Skeletal muscle satellite cell (primary cell): ENCODE results near the gene LGALS3BP.

ENCODE experiments used
- H3K27me3 ChIP-seq: 2 replicates; pipeline ENCODE4 v1.7.0; 2013; ENCODE audit warnings: low read length; ENCODE audit not compliant: control insufficient read depth, insufficient read depth
- H3K36me3 ChIP-seq: 2 replicates; pipeline ENCODE4 v1.7.0; 2013; ENCODE audit warnings: mild to moderate bottlenecking, control low read depth, low read length; ENCODE audit not compliant: insufficient read depth
- H3K4me1 ChIP-seq: 2 replicates; pipeline ENCODE4 v1.7.0; 2013; ENCODE audit warnings: low read length; ENCODE audit not compliant: control insufficient read depth, insufficient read depth
- H3K4me2 ChIP-seq: 2 replicates; pipeline ENCODE4 v1.7.0; 2013; ENCODE audit warnings: mild to moderate bottlenecking, low read length
- H3K4me3 ChIP-seq: 2 replicates; pipeline ENCODE4 v1.7.0; 2013; ENCODE audit warnings: low read length
- H3K9ac ChIP-seq: 2 replicates; pipeline ENCODE4 v1.7.0; 2013; ENCODE audit warnings: mild to moderate bottlenecking, low read depth, low read length, moderate library complexity
- H3K9me3 ChIP-seq: replicated peaks from 2 replicates; pipeline ENCODE4 v1.7.0; 2013; ENCODE audit warnings: mild to moderate bottlenecking, control low read depth, low read length

The LGALS3BP gene

DNA sequence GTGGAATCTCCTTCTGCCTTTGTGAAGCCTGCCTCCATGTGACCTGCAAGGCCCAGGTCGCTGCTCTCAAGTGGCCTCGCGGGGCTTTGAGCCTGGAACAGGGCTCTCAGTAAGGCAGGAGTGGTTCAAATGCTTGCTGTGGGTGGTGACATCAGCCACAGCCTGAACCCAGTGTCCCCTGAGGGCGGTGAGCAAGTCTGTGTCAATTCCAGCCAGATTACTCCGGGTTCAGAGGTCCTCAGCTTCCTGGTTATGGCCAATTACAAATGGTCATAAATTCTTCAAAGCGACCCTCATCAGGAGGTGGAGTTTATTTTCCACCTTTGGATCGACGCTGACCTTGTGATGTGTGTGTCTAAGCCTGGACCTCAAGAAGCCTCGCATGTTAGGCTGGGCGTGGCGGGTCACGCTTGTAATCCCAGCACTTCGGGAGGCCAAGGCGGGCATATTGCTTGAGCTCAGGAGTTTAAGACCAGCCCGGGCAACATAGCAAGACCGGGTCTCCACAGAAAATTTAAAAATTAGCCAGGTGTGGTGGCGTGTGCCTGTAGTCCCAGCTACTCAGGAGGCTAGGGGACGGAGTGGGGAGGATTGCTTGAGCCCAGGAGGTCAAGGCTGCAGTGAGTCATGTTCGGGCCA is 17.3 kb downstream of the LGALS3BP start:
- no peaks in the 10 kb centered on the region for H3K9me3 ChIP-seq

DNA sequence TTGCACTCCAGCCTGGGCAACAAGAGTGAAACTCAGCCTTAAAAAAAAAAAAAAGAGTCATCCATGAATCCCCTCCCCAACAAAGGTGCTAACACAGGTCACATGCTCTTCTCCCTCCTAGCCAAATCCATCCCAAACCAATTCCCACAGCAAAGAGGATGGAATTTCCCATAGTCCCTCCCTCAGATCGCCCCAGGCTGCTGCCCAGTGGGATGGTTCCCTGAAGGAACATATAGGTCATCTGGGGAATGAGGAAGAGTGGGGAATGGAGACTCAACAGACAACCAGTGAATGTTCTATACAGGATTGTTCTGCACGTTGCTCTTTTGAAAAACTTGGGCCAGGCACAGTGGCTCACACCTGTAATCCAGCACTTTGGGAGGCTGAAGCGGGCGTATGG is 18.2 kb downstream of the LGALS3BP start:
- no peaks in the 10 kb centered on the region for H3K9me3 ChIP-seq
- H3K9ac ChIP-seq, result no peak overlapping the region
- no peak overlapping the region for H3K4me2 ChIP-seq
- H3K36me3 ChIP-seq, result no peaks in the 10 kb centered on the region
- H3K4me3 ChIP-seq, result no peak overlapping the region
- H3K27me3 ChIP-seq, result no peaks in the 10 kb centered on the region
- H3K4me1 ChIP-seq, result peaks cover 7% of the 10 kb centered on the region

More for the DNA sequence above, 17.3 kb downstream of the LGALS3BP start:
- Histone ChIP-seq H3K4me2 (no peak overlapping the region), H3K4me1 (peaks cover 7% of the 10 kb centered on the region), H3K36me3 (peaks cover under 1% of the 10 kb centered on the region), H3K27me3 (no peaks in the 10 kb centered on the region), H3K9ac (no peak overlapping the region), H3K4me3 (no peak overlapping the region)

DNA sequence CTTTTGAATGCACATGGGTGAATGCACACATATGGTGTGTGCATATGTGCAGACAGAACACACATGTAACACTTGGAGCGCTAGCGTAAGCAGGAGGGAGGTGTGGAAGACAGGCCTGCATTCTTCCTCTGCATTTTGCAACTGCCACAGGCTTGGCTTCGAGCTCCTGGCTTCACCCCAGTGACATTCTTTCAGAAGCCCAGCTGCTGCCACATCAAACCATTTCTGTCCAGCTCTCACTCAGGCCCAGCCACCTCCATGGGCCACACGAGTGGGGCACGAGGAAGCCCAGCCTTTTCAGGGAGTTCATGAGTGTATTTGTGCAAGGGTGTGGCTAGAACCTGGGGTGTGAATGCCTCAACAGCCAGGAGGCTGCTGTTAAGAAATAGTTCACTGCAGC is 18.8 kb downstream of the LGALS3BP start:
- no peak overlapping the region for H3K9ac ChIP-seq

DNA sequence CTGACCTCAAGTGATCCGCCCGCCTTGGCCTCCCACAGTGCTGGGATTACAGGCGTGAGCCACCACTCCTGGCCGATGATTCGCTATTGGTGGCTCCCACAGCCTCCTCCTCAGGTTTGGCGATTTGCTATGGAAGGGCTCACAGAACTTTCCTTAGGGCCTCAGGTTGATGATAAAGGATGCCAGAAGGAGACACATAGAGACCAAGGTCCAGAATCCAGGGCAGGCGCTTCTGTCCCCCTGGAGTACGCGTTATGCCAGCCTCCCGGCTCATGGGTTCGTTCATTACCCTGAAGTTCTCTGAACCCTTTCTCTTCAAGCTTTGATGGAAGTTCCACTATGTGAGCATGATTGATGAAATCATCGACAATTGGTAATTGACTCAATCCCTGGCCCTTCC is 19.9 kb downstream of the LGALS3BP start:
- Histone ChIP-seq H3K27me3 (peaks cover 3% of the 10 kb centered on the region), H3K36me3 (no peaks in the 10 kb centered on the region), H3K4me3 (no peak overlapping the region), H3K4me1 (peaks cover 7% of the 10 kb centered on the region), H3K4me2 (no peak overlapping the region), H3K9ac (no peak overlapping the region), H3K9me3 (no peaks in the 10 kb centered on the region)

More for the DNA sequence above, 18.8 kb downstream of the LGALS3BP start:
- H3K4me2 ChIP-seq, result no peak overlapping the region
- H3K36me3 ChIP-seq, result no peaks in the 10 kb centered on the region
- H3K9me3 ChIP-seq, result no peaks in the 10 kb centered on the region
- no peaks in the 10 kb centered on the region for H3K27me3 ChIP-seq
- H3K4me3 ChIP-seq, result no peak overlapping the region
- peaks cover 7% of the 10 kb centered on the region for H3K4me1 ChIP-seq

DNA sequence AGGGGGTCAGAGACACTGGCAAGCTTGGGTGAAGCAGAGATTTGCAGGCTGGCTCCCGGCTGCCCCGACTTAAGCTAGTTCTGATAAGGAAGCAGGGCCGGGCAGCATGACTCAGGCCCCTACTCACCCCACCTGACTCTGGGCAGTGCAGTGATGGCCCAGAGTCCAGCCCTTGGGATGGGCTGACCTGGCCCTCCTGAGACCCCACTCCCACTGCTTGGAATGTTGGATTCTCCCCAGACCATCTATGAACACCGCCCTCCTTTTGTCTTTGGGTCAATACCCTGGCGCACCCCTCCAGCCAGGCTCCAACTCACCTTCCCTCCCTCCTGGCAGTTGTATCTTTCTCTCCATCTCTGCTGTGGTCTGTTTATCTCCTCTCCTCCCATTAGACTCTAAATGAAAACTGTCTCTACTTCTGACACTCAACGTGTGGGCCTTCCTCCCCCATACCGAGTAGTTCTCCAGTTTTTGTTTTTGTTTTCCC is 21.0 kb downstream of the LGALS3BP start:
- Histone ChIP-seq H3K9me3 (no peaks in the 10 kb centered on the region), H3K9ac (no peak overlapping the region), H3K36me3 (no peaks in the 10 kb centered on the region), H3K4me1 (peaks cover 7% of the 10 kb centered on the region), H3K4me3 (no peak overlapping the region), H3K4me2 (no peak overlapping the region), H3K27me3 (peaks cover 6% of the 10 kb centered on the region)

DNA sequence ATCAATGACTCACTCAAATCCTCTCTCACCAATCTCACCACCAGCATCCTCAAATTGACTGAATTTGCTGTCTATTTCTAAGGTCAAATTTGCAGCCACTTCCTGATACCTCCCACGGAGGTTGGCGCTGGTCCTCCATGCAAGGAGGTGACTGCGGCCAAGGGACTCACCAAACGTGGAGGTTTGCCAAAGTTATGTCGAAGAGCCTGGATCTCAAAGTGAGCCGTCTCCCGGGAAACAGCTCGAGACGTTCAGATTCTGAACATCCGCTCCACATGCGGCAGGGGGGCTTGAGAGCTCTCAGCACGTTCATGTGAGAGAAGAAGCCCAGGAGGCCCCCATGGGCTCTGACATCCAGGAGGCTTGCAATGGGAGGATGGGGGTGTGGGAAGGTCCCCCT is 22.6 kb downstream of the LGALS3BP start:
- Histone ChIP-seq H3K36me3 (no peaks in the 10 kb centered on the region), H3K27me3 (peaks cover 6% of the 10 kb centered on the region), H3K4me3 (no peak overlapping the region), H3K4me2 (no peak overlapping the region), H3K9me3 (no peaks in the 10 kb centered on the region), H3K9ac (no peak overlapping the region), H3K4me1 (peaks cover under 1% of the 10 kb centered on the region)

DNA sequence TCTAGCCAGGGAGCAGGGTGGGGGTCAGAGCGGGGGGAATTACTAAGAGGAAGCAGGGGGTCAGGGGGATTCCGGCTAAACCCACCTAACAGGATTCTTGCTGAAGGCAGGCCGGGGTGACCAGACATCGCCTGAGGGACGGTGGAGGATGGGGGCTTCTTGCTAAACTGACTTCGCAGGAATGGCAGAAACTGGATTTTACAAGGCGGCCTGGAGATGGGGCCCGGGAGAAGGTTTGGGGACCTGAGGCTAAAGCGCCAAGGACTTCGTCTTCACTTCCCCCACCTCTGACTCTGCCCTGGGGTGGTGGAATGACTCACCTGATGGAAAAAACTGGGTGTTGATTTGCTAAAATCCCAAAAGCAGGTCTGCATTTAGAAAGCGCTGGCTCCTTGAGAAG is 23.5 kb downstream of the LGALS3BP start:
- Histone ChIP-seq H3K27me3 (peaks cover 6% of the 10 kb centered on the region), H3K4me3 (no peak overlapping the region)

DNA sequence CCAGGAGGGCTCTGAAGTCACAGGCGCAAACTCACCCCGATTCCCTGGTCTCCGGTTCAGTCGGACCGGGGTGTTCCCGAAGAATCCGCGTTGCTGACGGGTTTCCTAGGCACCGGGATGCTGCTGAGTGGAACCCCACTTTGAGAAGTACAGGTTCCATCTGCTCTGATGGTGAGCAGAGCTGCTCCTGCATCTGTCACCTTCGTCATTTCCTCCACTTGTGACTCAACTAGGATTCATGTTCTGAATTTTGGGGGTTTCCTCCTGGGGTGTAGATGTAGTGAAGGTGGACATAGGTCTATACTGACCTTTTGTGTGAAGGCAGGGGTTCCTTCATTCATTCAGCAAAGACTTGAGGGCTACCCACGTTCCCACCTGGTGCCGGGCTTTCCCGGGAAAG is 25.0 kb downstream of the LGALS3BP start:
- Histone ChIP-seq H3K36me3 (no peaks in the 10 kb centered on the region), H3K27me3 (peaks cover 6% of the 10 kb centered on the region), H3K9ac (no peak overlapping the region), H3K4me3 (no peak overlapping the region), H3K9me3 (peaks cover 17% of the 10 kb centered on the region), H3K4me1 (no peaks in the 10 kb centered on the region), H3K4me2 (no peak overlapping the region)

More for the DNA sequence above, 23.5 kb downstream of the LGALS3BP start:
- H3K9ac ChIP-seq, result no peak overlapping the region
- H3K36me3 ChIP-seq, result no peaks in the 10 kb centered on the region
- H3K4me1 ChIP-seq, result no peaks in the 10 kb centered on the region
- H3K4me2 ChIP-seq, result no peak overlapping the region
- peaks cover 3% of the 10 kb centered on the region for H3K9me3 ChIP-seq

DNA sequence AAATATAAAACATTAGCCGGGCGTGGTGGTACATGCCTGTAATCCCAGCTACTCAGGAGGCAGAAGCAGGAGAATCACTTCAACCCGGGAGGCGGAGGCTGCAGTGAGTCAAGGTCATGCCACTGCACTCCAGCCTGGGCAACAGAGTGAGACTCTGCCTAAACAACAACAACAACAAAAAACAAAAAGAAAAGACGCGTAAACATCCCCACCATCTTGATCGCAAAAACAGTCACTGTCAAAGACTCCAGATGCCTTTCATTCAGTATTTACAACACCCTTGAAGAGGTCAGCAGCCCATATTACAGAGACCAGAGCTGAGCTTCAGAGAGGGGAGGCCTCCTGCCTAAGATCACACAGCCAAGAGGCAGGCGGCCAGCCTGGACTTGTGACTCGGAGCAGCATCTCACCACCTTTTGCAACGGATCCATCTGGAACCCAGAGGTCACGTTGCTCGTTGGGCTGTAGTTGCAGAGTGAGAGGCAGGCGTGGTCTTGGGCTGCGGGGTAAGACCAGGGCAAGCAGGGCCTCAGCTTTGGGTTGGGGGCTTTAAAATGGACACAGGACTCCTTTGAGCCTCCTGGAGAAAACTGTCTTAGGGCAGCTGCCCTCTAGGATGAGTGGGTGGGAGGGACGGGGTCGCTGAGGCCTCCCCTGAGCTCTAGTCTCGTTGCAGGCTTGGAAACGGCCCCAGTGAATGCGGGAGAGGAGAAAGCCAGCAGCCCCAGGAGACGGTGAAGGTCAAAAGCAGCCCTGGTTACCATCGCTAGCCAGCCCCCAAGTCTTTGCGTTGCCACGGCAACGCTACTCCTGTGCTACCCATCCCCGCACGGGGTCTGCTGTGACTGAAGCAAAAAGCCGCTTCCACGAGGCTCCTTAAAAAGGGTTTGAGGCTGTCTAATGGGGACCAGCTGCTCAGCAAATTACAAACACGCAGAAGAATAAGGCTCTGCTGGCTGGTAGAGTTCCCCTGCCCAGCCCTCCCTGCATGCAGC is 26.1 kb downstream of the LGALS3BP start:
- no peak overlapping the region for H3K4me3 ChIP-seq
- peaks cover 6% of the 10 kb centered on the region for H3K27me3 ChIP-seq
- H3K4me1 ChIP-seq, result no peaks in the 10 kb centered on the region
- H3K4me2 ChIP-seq, result no peak overlapping the region
- H3K9ac ChIP-seq, result no peak overlapping the region
- H3K9me3 ChIP-seq, result peaks cover 17% of the 10 kb centered on the region
- H3K36me3 ChIP-seq, result no peaks in the 10 kb centered on the region

DNA sequence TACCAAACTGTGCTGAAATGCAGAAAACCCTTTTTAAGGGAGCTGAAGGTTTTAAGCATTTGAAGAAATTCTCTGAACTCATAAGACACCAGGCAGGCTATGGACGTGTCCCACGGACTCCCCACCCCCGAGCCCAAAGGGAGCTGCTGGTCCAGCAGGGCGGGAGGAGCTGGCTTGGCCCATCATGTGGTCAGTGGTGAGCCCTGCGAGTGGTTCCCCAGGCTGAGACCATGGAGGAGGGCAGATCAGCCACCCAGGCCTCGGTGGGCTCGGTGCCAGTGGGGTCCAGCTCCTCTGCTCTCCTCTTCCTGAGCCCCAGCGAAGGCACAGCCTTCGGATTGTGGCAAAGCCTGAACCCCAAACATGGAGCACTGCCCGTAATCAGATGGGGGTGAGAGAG is 27.0 kb downstream of the LGALS3BP start:
- Histone ChIP-seq H3K27me3 (peaks cover 6% of the 10 kb centered on the region), H3K4me3 (no peak overlapping the region), H3K4me2 (no peak overlapping the region), H3K9me3 (peaks cover 17% of the 10 kb centered on the region), H3K36me3 (no peaks in the 10 kb centered on the region), H3K4me1 (no peaks in the 10 kb centered on the region), H3K9ac (no peak overlapping the region)

DNA sequence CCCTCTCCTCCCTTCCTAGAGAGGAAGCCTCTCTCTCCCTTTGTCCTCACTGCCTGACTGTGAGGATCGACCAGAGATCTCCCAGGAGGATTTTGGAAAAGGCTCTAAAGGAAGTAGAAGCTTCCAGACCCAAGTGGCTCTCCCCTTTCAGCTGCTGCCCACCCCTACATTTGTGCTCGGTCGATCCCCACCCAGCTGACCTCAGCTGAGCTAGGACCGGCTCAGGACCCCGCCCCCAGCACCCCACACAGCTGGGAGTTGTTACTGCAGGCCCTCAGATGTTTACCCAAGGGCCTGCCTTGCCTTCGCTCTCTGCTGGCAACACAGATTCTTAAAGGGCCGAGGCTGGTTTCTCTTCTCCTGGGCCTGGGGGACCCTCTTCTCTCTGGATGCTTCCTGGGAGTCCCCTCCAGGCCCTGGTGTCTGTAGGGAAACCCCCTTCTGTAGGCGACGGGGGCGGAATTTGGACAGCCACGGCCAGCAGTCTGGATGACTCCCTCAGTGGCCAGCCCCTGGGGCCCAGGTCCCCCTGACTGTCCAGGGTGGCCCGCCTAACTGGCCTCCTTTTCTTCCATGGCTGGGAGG is 27.7 kb downstream of the LGALS3BP start:
- peaks cover 17% of the 10 kb centered on the region for H3K9me3 ChIP-seq
- no peaks in the 10 kb centered on the region for H3K36me3 ChIP-seq
- no peak overlapping the region for H3K9ac ChIP-seq
- H3K4me3 ChIP-seq, result no peak overlapping the region
- H3K27me3 ChIP-seq, result peaks cover 6% of the 10 kb centered on the region
- no peaks in the 10 kb centered on the region for H3K4me1 ChIP-seq
- H3K4me2 ChIP-seq, result no peak overlapping the region
